RWPE2 (cell line): Measurements from ENCODE around the gene TFAP2B.

Source experiments
- ATAC-seq: fragments of 200-7000 bp; cut with Tn5 transposase; 3 replicates; pipeline ENCODE4 v1.9.1; 2021; ENCODE audit warnings: low read depth
- DNase-seq: peaks from one replicate; pipeline ENCODE4 v3.0.0-alpha.2; 2020; ENCODE audit warnings: low spot score
- H3K27ac ChIP-seq: fragments of 450-650 bp; 2 replicates; pipeline ENCODE4 v1.5.1; 2017; ENCODE audit warnings: mild to moderate bottlenecking; ENCODE audit not compliant: poor library complexity, severe bottlenecking
- H3K27me3 ChIP-seq: fragments of 250-450 bp; sonication (Bioruptor Pico); 2 replicates; pipeline ENCODE4 v1.5.1; 2021; ENCODE audit warnings: mild to moderate bottlenecking, moderate library complexity; ENCODE audit not compliant: insufficient read depth, poor library complexity, severe bottlenecking
- H3K36me3 ChIP-seq: fragments of 250-450 bp; sonication (Bioruptor Pico); 2 replicates; pipeline ENCODE4 v1.5.1; 2020; ENCODE audit warnings: low read depth, mild to moderate bottlenecking, moderate library complexity
- H3K4me1 ChIP-seq: fragments of 250-450 bp; sonication (Bioruptor Pico); 2 replicates; pipeline ENCODE4 v1.5.1; 2021; ENCODE audit warnings: mild to moderate bottlenecking, moderate library complexity; ENCODE audit not compliant: insufficient read depth, poor library complexity, severe bottlenecking
- H3K4me3 ChIP-seq: fragments of 250-450 bp; sonication (Bioruptor Pico); 2 replicates; pipeline ENCODE4 v1.5.1; 2021; ENCODE audit warnings: mild to moderate bottlenecking, moderate library complexity; ENCODE audit not compliant: severe bottlenecking
- H3K9me3 ChIP-seq: fragments of 250-450 bp; sonication (Bioruptor Pico); 2 replicates; pipeline ENCODE4 v1.5.1; 2021; ENCODE audit warnings: mild to moderate bottlenecking, moderate library complexity; ENCODE audit not compliant: severe bottlenecking
- TF ChIP-seq, protein P1 (sequence below): fragments of 450-650 bp; IDR thresholded peaks from one replicate; pipeline ENCODE4 v1.5.1; 2017; ENCODE audit warnings: mild to moderate bottlenecking, moderate library complexity; ENCODE audit not compliant: poor library complexity, severe bottlenecking

TFAP2B gene

DNA sequence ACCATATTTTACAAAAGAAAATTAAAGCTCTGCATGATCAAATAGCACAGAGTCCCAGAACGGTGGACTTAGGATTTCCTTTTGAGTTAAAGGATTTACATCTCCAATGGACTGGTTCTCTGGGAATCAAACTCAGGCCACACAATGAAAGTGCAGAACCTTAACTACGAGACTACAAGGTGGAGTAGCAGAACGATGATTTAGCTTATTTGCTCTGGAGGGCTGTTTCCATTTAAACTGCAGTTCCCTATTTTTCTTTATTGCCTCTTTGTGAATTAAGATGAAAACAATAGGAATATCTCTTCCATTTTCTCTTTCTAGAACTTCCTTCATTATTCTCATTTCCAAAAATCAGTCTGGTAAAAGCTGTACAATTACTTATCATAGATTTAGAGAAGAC lies 65.7 kb downstream of the TFAP2B start:
- ATAC-seq (no peak), DNase-seq (no peak)
- Histone ChIP-seq H3K4me3 (no peak overlapping the region), H3K9me3 (no peaks in the 10 kb centered on the region), H3K27ac (no peak overlapping the region), H3K36me3 (no peaks in the 10 kb centered on the region), H3K27me3 (no peaks in the 10 kb centered on the region), H3K4me1 (no peaks in the 10 kb centered on the region)
- TF ChIP-seq, protein P1, sequence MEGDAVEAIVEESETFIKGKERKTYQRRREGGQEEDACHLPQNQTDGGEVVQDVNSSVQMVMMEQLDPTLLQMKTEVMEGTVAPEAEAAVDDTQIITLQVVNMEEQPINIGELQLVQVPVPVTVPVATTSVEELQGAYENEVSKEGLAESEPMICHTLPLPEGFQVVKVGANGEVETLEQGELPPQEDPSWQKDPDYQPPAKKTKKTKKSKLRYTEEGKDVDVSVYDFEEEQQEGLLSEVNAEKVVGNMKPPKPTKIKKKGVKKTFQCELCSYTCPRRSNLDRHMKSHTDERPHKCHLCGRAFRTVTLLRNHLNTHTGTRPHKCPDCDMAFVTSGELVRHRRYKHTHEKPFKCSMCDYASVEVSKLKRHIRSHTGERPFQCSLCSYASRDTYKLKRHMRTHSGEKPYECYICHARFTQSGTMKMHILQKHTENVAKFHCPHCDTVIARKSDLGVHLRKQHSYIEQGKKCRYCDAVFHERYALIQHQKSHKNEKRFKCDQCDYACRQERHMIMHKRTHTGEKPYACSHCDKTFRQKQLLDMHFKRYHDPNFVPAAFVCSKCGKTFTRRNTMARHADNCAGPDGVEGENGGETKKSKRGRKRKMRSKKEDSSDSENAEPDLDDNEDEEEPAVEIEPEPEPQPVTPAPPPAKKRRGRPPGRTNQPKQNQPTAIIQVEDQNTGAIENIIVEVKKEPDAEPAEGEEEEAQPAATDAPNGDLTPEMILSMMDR: no peak

DNA sequence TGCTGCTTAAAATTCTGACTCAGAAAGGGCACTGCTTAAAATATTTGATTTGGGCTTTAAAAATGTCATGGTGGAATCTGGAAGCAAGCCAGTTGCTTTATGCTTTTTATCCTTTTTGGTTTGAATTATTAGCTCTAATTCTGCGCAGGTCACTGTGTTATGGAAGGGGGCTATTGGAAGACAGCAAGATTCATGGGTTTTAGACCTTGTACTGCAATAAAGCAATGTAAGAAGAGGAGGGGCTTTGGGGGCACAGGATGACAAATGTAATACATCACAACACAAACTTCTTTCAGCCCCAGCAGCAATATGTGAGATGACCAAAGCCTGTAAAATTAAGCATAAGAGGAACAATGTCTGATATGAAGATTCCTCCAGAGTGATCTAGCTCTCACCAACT lies 68.4 kb downstream of the TFAP2B start:
- ATAC-seq (no peak), DNase-seq (no peak)
- TF ChIP-seq, protein P1: no peak
- Histone ChIP-seq H3K4me1 (no peaks in the 10 kb centered on the region), H3K27me3 (peaks cover 4% of the 10 kb centered on the region), H3K4me3 (no peak overlapping the region), H3K36me3 (no peaks in the 10 kb centered on the region), H3K9me3 (no peaks in the 10 kb centered on the region), H3K27ac (no peak overlapping the region)

DNA sequence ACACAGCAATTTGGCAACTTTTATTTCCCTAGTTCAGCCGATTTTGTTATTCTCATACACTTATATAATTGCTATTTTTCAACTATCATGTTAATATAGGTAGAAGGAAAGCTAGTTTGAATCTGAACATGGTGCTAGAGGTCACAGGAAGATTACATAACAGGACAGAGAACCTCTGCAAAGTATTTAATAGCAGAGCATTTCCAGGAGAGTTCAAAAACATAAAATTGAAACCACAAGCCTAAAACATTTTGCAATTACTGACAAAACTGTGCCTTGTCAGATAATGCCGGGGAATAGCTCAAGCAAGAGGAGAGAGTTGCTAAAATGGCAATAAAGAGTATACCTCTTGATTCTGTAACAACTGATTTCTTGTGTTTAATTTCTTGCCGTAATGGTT lies 70.8 kb downstream of the TFAP2B start:
- TF ChIP-seq, protein P1: no peak
- Histone ChIP-seq H3K9me3 (no peaks in the 10 kb centered on the region), H3K27ac (no peak overlapping the region), H3K4me3 (no peak overlapping the region), H3K36me3 (no peaks in the 10 kb centered on the region), H3K4me1 (no peaks in the 10 kb centered on the region), H3K27me3 (peaks cover 4% of the 10 kb centered on the region)
- no peak for DNase-seq
- no peak for ATAC-seq

DNA sequence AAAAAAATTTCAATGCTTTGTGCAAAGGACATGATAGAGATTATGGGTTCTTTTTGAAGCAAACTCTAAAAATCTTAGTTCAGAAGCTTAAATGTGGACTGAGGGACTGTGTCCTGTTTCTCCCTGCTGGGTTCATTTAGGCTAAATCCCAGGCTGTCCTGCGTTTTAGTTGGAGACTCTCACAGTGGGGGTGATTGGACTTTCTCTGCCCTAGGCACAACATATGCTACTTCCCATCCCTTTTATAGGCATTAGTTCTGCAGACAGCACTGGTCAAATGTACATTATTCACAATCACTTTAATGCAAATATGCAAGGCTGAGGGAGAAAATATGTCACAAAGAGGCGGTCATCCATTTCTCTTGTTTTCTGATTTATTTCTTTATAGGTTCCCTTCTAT lies 71.3 kb downstream of the TFAP2B start:
- H3K9me3 ChIP-seq: no peaks in the 10 kb centered on the region
- no peaks in the 10 kb centered on the region for H3K36me3 ChIP-seq
- TF ChIP-seq, protein P1: no peak
- H3K4me3 ChIP-seq: no peak overlapping the region
- H3K27me3 ChIP-seq: peaks cover 4% of the 10 kb centered on the region
- ATAC-seq (no peak), DNase-seq (no peak)
- H3K27ac ChIP-seq: no peak overlapping the region
- H3K4me1 ChIP-seq: no peaks in the 10 kb centered on the region

DNA sequence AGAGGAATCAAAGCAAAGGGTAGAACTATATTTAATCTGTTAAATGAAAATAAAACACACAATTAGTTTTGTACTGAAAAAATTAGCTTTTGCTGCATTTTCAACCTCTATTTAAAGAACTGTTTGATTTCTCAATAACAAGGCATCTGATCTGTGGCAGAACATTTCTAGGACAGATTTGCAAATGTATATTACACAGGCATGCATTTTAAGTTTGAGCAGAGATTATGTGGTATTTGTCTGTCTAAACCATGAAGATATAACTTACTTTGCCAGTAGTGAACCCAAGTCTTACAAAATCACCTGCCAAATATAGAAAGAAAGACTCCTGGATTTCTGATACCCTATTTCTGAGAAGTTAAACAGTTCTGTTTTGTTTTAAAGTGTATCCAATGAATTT lies 71.9 kb downstream of the TFAP2B start:
- TF ChIP-seq, protein P1: no peak
- peaks cover 4% of the 10 kb centered on the region for H3K27me3 ChIP-seq
- no peaks in the 10 kb centered on the region for H3K9me3 ChIP-seq
- no peaks in the 10 kb centered on the region for H3K36me3 ChIP-seq
- H3K4me3 ChIP-seq: no peak overlapping the region
- DNase-seq (no peak), ATAC-seq (no peak)
- no peak overlapping the region for H3K27ac ChIP-seq
- H3K4me1 ChIP-seq: no peaks in the 10 kb centered on the region
